Left renal cortex interstitium (tissue), 4 donors: Measurements from ENCODE around the gene SLC38A1. TPM values are rescaled to one million over a fixed set of nuclear protein-coding genes. Genes with fewer than 3 reads are reported as not detected.

Experiments used
- DNase-seq, 4 donors: peaks; one replicate each; pipeline ENCODE4 v3.0.0-alpha.2; 2013; ENCODE audit warnings: low read depth in 4 of 4, low spot score in 2 of 4, missing footprints in 1 of 4
- polyA plus RNA-seq, 4 donors: library from polyadenylated mRNA; unstranded; fragments of 120-200 nt; gene quantifications; one replicate each; pipeline ENCODE4 v1.2.1, GENCODE V29; 2013; ENCODE audit not compliant: insufficient read length in 4 of 4

The SLC38A1 gene
- polyA plus RNA-seq, 4 donors, result 55.3 to 67.1 (median 62.5) TPM

DNA sequence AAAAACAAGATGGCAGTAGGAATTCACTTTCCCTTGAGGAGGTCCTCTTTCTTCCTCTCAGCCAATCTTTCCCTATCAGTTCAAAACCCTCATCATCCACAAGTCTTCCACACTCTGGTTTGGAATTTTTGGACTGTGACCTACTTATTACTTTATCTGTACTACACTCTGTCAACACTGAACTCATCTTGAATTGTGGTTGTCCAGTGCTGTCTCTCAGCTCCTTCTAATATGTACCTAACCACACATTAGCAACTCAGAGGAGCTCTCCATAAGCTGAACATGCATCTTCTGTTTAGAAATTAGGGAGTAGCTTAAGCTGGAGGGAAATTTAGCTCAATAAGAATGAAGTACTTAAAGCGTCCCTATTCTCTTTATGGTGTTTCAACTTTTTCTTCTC, 34.8 kb downstream of the SLC38A1 start:
- no peak for DNase-seq

DNA sequence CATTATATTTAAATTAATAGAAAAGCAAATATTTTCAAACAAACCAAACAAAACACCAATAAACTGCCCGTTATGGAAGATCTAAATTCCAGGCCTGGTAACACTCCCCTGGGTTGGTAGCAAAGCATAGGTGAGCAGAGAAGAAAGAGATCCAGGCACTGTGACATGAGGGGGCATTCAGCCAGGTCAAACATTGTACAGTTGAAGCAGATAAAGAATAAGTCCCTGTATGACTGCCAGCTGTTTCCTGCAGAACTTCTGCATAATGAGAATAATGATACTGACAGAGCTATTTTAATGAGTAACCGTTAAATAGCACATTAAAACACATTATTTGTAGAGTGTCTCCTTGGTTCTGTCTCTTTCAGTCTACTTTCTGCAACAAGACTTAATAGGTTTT, 35.4 kb downstream of the SLC38A1 start:
- DNase-seq, result no peak

DNA sequence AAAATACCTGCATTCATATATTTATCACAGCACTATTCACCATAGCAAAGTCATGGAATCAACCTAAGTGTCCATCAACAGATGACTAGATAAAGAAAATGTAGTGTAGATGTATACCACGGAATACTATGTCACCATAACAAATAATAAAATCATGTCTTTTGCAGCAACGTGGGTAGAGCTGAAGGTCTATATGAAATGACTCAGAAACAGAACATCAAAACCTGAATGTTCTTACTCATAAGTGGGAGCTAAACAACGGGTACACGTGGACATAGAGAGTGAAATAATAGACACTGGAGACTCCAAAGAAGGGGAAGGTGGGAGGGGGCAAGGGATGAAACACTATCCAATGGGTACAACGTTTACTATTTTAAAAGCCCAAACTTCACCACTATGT, 37.9 kb downstream of the SLC38A1 start:
- no peak for DNase-seq

DNA sequence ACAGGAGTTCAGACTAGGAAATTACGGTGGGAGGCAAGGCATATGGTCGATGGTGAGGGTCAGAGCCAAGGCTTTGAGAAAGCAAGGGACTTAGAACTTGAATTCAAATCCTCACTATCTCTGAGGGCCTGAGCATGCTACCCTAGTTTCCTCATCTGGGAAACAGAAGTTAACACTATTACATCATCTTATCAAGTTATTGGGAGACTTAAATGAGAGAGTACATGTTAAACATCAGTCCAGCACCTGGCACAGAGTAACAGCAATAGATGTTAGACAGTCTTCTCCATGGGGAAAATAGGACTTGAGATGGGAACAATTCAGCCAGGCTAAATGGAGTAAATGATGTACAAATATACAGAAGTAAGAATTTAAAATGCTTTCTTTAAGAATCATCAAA, 38.5 kb downstream of the SLC38A1 start:
- no peak for DNase-seq

DNA sequence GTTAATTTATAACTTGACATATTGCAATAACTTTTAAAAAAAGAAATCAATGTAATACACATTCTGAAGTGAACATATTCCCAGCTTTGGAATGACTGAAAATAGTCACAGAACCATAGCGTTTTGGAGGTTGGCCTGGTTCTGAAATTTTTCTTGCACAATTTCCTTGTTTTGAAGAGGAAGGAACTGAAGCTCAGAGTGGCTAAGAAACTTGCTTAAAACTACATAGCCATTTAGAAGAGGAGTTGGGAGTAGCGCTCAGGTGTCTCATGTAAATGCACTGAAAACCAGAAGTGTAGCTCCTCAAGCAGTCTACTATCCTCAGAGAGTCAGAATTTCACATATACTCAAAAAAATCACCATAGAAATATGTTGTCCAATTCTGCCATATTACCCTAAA, 41.2 kb downstream of the SLC38A1 start:
- no peak for DNase-seq

DNA sequence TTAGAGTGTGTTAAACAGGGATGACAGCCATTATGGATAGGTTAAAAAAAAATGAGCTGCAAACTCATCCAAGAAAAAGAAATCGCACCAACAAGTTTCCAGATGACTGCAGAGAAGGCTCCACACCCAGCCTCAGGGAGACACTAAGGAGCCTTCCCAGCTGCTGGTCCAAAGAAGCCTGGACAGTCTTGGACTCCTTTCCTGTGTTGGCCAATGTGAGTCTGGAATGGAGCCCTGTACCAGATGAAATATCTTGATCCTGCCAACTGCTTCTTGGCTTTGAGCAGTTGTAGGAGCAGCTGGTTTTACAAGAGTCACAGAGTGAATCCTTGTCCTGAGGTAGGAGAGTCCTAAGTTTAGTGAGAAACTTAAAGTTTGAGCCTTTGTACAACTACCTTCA, 44.5 kb downstream of the SLC38A1 start:
- no peak for DNase-seq

DNA sequence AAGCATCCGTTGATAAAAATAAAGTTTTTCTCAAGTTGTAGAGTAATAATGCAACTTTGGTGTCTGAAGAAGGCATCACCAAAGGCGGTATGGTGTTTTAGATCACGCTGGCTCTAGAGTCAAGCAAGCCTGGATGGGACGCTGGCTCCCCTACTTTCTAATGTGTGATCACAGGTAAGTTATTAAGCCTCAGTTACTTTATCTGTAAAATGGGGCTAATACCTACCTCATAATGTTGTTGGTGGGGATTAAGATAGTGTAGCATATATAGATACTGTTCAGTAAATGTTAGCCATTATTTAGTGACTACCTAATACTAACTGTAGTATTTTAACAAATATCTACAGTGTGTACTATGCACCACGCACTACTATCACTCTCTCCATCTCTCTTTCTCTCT, 45.8 kb downstream of the SLC38A1 start:
- DNase-seq, result no peak

DNA sequence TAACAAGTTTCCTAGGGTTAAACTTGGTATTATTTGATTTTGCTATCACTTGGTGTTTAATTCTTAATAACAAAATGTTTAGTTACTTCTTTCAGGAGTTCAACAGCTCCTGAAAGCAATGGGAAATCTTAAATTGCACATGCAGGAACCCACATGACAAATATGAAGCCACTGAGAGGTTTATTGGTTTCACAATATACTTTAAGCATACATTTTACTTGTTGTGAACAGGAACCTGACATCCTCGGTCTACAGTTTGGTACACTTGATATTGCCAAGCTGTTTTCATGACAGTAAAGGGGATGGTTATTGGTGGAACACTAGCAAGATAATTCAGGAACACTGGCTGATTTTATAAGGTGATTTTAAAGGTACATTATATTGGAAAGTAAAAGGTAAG, 46.2 kb downstream of the SLC38A1 start:
- DNase-seq, result no peak

DNA sequence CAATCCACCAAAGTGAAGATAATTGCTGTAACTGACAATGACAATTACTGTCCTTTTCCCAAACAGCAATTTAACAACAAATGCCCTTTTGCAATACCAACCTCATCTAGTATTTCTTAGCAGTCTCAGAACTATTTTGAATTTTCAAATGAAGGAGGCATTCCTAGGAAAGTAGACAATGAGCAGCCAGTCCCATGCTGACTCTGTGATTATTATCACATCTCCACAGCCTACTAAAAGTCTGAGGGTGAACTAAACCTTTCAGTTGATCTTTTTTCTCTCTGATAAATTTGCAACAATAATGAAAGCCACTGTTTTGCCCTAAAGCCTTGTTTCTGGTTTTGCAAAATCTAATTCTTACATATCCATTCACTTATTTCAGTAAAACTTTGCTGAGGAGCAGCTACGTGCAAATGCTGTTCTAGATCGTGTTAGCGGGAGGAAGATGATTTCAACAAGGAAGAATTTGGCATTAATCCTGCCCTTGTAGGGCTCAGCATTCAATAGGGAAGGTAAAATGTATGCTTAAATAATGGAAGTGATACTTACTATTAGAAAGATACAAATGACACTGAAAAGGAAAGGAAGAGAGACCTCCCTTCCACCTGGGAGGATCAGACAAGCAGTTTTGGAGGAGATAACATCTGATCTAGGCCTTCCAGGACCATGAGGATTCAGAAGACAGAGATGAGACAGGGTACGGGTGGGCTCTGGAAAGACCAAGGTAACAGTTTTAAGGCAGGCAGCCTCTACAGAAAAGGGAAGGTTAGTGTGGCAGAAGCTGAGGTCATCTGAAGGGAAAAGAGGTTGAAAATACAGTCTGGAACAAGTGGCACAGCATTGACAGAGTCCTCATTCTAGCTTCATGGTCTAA, 47.4 kb downstream of the SLC38A1 start:
- DNase-seq, result no peak

DNA sequence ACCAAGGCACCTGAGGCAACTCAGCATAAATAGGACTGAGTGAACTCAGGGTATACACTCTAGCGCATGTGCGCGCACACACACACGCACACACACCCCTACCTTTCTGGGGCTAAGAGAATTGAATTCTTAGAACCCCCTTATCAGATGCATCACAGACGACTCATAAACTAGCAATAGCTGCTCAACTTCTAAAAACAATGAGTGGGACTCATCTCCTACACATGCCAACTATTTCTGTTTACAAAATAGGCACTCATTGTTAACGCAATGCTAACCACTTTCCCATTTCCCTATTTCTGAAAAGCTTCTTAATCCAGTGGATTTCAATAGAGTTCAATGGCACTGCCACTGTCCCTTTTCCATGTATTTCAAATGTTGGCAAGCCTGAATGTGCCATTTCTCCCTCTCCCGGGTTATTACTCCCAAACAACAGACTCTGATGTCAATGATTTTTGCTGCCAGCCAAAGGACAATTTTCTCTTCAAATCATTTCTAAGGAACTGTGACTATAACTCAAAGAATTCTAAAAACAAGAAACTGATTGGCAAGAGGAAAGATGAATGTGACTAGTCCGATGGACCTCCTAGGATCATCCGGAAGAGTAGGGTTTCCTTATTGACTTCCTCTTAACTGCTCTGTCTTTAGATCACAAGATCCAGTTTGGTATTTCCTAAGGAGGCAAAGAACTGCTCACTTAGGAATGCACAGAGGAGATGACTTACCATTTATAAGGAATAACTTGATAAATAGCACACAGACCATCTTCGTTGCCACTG, 48.8 kb downstream of the SLC38A1 start:
- DNase-seq, result no peak

DNA sequence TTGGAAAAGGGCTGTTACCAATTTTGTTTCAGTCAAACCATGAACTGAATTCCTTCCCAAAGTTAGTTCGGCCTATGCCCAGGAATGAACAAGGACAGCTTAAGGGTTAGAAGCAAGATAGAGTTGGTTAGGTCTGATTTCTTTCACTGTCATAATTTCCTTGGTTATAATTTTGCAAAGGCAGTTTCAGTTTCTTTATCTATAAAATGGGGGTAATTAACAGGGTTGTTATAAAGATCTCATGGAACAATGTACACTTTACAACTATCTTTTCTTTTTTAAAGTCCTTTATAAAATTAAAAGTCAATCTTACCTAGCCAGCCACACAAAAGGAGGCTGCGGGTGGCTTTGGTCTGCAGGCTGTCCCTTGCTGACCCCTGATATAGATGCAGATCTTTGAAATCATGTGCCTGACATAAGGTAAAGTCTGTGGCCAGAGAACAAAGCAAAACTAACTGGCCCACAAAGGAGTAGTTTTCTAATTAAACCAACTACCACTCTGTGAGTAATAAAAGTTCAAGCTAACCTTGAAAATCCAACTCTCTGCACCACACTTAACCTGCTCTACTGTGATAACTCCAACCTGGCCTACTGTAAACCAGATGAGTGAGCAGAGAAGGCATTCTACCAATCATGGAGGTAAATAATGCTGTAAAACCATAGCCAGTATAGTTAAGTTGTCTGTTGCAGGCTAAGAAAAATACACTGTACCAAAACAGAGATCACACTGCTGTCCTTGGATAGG, 49.5 kb downstream of the SLC38A1 start:
- no peak for DNase-seq

DNA sequence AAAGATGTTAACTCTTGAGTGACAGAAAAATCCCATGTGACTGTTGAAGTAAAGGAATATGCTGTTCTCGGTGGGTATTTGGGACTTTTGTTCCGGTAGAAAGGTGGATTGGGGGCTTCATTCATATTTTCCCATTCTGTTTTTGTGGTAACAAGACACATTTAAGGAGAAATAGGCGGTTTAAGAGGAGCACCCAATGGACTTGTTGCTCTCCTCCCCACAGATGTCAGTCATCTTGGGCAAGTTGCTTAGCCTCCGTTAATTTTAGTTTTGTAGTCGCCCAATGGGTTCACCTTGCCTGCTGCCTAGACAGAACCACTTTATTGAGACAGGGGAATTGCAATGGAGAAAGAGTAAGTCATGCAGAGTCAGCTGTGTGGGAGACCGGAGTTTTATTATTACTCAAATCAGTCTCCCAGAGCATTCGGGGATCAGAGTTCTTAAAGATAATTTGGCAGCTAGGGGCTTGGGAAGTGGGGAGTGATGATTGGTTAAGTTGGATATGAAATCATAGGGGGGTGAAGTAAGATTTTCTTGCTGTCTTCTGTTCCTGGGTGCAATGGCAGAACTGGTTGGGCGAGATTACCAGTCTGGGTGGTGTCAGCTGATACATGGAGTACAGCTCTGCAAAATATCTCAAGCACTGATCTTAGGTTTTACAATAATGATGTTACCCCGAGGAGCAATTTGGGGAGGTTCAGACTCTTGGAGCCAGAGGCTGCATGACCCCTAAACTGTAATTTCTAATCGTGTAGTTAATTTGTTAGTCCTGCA, 50.3 kb downstream of the SLC38A1 start:
- DNase-seq, result no peak

DNA sequence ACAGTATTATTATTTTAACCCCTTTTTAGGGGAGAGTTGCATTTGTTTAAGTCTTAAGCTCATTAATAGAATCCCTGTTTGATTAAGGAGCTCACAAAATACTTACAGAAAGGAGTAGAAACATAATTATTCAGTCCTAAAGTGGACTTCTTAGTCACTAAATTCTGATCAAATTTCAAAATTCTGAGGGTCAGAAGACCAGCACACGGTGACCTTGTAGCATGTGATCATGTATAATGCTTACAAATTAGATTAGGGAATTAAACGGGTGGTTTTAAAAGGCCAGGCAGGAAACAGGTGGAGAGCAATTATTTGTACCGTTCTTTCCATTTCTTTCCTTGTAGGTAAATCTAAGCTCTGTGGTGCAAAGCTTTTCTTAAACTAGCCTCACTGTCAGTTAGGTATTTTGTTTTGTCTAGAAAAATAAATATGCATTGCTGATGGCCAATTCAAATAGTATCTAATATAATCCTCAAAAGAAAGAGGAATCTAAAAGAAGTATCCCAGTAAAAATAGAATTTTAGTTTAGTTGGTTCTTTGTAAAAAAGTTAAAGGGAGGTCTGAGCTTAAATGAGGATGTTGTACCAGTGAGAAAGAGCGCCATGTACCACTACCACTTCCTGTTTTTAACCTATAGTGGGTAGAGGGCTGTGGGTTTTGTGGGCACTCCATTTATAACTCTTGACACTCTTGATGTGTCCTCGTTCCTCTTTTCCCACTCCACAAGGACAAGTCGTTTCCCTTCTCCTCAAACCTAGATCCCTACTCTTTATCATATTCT, 51.1 kb downstream of the SLC38A1 start:
- DNase-seq, result no peak

DNA sequence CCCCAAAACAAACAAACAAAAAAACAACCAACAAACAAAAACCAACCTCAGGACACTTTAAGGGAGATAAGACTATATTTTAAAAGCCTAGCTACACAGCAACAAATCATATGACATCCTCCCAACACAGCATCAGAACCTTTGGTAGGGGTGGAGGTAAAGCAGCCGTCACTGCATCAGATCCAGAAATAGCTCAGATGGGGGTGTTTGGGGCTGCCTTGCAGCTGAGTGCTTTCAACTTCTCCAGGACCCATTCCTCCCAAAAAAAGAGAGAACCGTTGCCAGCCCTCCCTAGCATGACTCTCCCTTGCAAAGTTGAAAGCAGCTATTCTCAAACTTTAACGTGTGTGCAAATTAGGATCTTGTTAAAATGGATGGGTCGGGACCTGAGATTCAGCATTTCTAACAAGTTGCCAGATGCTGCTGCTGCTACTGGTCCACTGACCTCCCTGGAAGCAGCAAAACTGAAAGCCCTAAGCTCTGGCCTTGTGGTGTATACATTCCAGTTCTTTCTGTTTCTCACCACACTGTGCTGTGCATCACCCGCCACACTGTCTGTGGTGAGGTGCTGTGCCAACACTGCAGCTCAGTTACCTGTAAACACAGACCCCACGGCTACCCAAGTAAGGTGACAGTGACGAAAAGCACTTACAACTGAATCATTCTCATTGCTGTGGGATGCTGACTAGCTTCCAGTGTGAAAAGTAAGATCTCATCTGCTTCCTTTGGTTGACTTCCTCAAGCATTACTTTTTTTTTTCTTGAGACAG, 54.0 kb downstream of the SLC38A1 start:
- DNase-seq, result no peak

DNA sequence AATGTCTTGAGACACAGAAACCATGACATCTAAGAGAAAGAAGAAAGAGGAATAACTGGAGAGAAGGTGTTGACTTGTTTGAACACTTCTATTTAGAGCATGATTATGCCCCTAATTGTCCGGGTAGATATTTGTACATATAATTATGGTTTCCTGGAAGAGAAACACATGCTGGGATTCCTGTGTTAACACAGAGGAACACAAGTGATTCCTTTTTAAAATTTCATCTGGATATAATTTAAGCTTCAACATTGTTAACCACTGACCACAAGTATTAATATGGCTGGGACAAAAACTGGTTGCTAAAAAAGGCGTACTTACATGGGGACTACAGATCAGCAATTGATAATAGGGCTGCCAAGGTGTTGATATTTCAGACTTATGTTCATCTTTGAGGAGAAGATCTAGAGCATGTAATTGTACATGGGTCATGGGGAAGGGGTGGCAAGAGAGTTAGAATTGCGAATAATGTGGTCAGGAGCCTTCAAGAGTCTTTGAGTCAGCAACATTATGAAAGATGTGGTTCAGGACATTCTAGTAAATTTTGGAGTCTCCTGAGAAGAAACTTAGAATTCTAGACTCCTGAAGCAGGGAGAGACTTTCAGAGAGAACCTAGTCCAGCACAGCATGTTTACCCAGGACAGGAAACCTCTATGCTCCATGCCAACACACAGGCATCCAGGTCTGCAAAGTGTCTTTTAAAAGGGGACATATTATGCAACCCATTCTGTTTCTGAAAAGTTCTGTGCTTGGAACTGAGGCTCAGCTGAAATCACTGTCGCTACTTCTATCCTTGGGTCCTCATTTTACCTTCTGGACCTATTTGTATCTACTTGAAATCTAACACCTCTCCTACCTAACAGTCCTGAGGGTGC, 56.5 kb downstream of the SLC38A1 start:
- DNase-seq, result no peak

DNA sequence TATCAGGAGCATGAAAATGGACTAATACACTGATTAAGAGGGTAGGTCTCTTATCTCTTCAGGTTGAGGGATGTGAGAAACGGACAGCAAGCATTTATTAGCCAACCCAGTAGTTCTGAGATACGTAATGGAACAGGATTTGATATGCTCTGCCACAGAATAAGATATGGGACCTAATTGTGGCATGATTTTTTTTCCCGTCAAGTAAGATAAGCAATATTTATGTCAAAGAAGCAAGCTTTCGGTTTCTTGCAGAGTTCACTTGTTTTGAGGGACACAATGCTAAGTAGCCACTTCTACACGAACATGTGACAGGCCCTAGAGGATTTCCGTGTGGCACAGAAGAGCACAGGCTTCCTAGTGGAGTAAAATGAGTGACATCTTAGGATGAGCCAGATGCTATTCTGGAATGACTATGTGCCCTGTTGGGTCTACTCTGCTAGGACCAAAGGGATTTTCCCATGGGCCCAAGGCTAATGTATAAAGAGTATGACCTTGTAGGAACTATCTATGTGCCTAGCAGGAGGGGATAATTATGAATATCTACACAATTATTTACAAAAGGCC, 57.9 kb downstream of the SLC38A1 start:
- no peak for DNase-seq
